Mucosa of rectum (tissue), 2 donors: Measurements from ENCODE around the gene PPM1N.

Source experiments
- H3K27ac ChIP-seq, 2 donors: one replicate each; pipeline ENCODE4 v1.7.0; 2013; ENCODE audit warnings: inconsistent platforms in 2 of 2, low read depth in 2 of 2, low read length in 2 of 2
- H3K27me3 ChIP-seq, 2 donors: one replicate each; pipeline ENCODE4 v1.7.0; 2013; ENCODE audit warnings: low read length in 2 of 2; ENCODE audit not compliant: control insufficient read depth in 2 of 2, insufficient read depth in 2 of 2
- H3K36me3 ChIP-seq, 2 donors: one replicate each; pipeline ENCODE4 v1.7.0; 2013; ENCODE audit warnings: low read length in 2 of 2; ENCODE audit not compliant: control insufficient read depth in 2 of 2, insufficient read depth in 2 of 2
- H3K4me1 ChIP-seq, 2 donors: one replicate each; pipeline ENCODE4 v1.7.0; 2013; ENCODE audit warnings: low read length in 2 of 2, mild to moderate bottlenecking in 1 of 2; ENCODE audit not compliant: control insufficient read depth in 2 of 2, insufficient read depth in 2 of 2
- H3K4me3 ChIP-seq, 2 donors: one replicate each; pipeline ENCODE4 v1.7.0; 2013; ENCODE audit warnings: low read length in 2 of 2
- H3K9ac ChIP-seq, 2 donors: one replicate each; pipeline ENCODE4 v1.7.0; 2013; ENCODE audit warnings: low read length in 2 of 2, low read depth in 1 of 2, mild to moderate bottlenecking in 1 of 2
- H3K9me3 ChIP-seq, 2 donors: one replicate each; pipeline ENCODE4 v1.7.0; 2013; ENCODE audit warnings: low read length in 2 of 2; ENCODE audit not compliant: control insufficient read depth in 2 of 2
- donor health status: healthy.
- donor health status: Normal muscosa, but diverticular disease.

PPM1N gene

GRCh38 chr19:45498411-45499195 lies at the start of gene PPM1N:
PPM1N (plus strand) TSS chr19:45498443; CDS start chr19:45498473, 30 bp downstream.
- H3K9me3 ChIP-seq, result no peaks in the 10 kb centered on the region
- peaks cover 7 to 8% of the 10 kb centered on the region in 2 donors for H3K27me3 ChIP-seq
- H3K4me3 ChIP-seq, result peak within 1 kb of the TSS; percentile 62 to 71
- no peaks in the 10 kb centered on the region for H3K36me3 ChIP-seq
- H3K27ac ChIP-seq, result peak within 1 kb of the TSS in 1 of 2 donors; percentile 29
- peak within 1 kb of the TSS in 1 of 2 donors; percentile 26 for H3K9ac ChIP-seq
- H3K4me1 ChIP-seq, result peaks cover 27 to 30% of the 10 kb centered on the region in 2 donors

- H3K4me1 ChIP-seq, result peaks cover 35 to 55% of the 10 kb centered on the region in 2 donors
- no peaks in the 10 kb centered on the region for H3K36me3 ChIP-seq
- H3K4me3 ChIP-seq, result peak overlapping the region; percentile 10 to 49
- H3K9me3 ChIP-seq, result no peaks in the 10 kb centered on the region
- H3K9ac ChIP-seq, result peak overlapping the region; percentile 29 to 48
- H3K27ac ChIP-seq, result peak overlapping the region; percentile 65 to 88
- H3K27me3 ChIP-seq, result no peaks in the 10 kb centered on the region
Measured at GRCh38 chr19:45448887-45449299, 49.4 kb upstream of the PPM1N start.

GRCh38 chr19:45450012-45450333 lies 48.3 kb upstream of the PPM1N start:
- Histone ChIP-seq H3K4me1 (peaks cover 29 to 49% of the 10 kb centered on the region in 2 donors), H3K36me3 (no peaks in the 10 kb centered on the region), H3K9ac (peak overlapping the region; percentile 69 to 73), H3K27ac (peak overlapping the region; percentile 80 to 82), H3K27me3 (no peaks in the 10 kb centered on the region), H3K9me3 (no peaks in the 10 kb centered on the region), H3K4me3 (peak overlapping the region; percentile 67 to 71)

- Histone ChIP-seq H3K4me3 (peak overlapping the region; percentile 86), H3K36me3 (no peaks in the 10 kb centered on the region), H3K27me3 (no peaks in the 10 kb centered on the region), H3K4me1 (peaks cover 37 to 61% of the 10 kb centered on the region in 2 donors), H3K9me3 (no peaks in the 10 kb centered on the region), H3K9ac (peak overlapping the region; percentile 88 to 94), H3K27ac (peak overlapping the region; percentile 85 to 90)
Measured at GRCh38 chr19:45451131-45451849, 47.0 kb upstream of the PPM1N start.

- Histone ChIP-seq H3K27ac (peak overlapping the region in 1 of 2 donors; percentile 90), H3K4me1 (peaks cover 38 to 63% of the 10 kb centered on the region in 2 donors), H3K36me3 (no peaks in the 10 kb centered on the region), H3K27me3 (no peaks in the 10 kb centered on the region), H3K9me3 (no peaks in the 10 kb centered on the region), H3K9ac (peak overlapping the region in 1 of 2 donors; percentile 94), H3K4me3 (peak overlapping the region in 1 of 2 donors; percentile 86)
Measured at GRCh38 chr19:45451850-45452387, 46.3 kb upstream of the PPM1N start.

GRCh38 chr19:45455707-45456499 lies 42.3 kb upstream of the PPM1N start:
- Histone ChIP-seq H3K4me3 (peak overlapping the region; percentile 54 to 57), H3K27me3 (no peaks in the 10 kb centered on the region), H3K4me1 (peaks cover 22 to 29% of the 10 kb centered on the region in 2 donors), H3K9me3 (no peaks in the 10 kb centered on the region), H3K9ac (peak overlapping the region; percentile 47 to 88), H3K36me3 (no peaks in the 10 kb centered on the region), H3K27ac (peak overlapping the region; percentile 91 to 94)

- H3K36me3 ChIP-seq, result no peaks in the 10 kb centered on the region
- peak overlapping the region; percentile 47 to 88 for H3K9ac ChIP-seq
- H3K4me1 ChIP-seq, result peaks cover 17 to 23% of the 10 kb centered on the region in 2 donors
- no peaks in the 10 kb centered on the region for H3K9me3 ChIP-seq
- H3K4me3 ChIP-seq, result peak overlapping the region; percentile 54 to 57
- no peaks in the 10 kb centered on the region for H3K27me3 ChIP-seq
- peak overlapping the region; percentile 91 to 94 for H3K27ac ChIP-seq
Measured at GRCh38 chr19:45456500-45456815, 41.8 kb upstream of the PPM1N start.

- Histone ChIP-seq H3K9me3 (no peaks in the 10 kb centered on the region), H3K27me3 (no peaks in the 10 kb centered on the region), H3K4me1 (peaks cover 12 to 17% of the 10 kb centered on the region in 2 donors), H3K4me3 (no peak overlapping the region), H3K36me3 (no peaks in the 10 kb centered on the region), H3K27ac (no peak overlapping the region), H3K9ac (no peak overlapping the region)
Measured at GRCh38 chr19:45457776-45458175, 40.5 kb upstream of the PPM1N start.

- H3K27ac ChIP-seq, result no peak overlapping the region
- H3K4me3 ChIP-seq, result no peak overlapping the region
- peaks cover 6 to 8% of the 10 kb centered on the region in 2 donors for H3K4me1 ChIP-seq
- H3K27me3 ChIP-seq, result no peaks in the 10 kb centered on the region
- H3K9ac ChIP-seq, result no peak overlapping the region
- no peaks in the 10 kb centered on the region for H3K36me3 ChIP-seq
- no peaks in the 10 kb centered on the region for H3K9me3 ChIP-seq
Measured at GRCh38 chr19:45460807-45461347, 37.4 kb upstream of the PPM1N start.
